Uterus (tissue), 2 donors: Measurements from ENCODE around the gene MPC1.

Experiments
- CTCF ChIP-seq, 4 experiments: fragments of 200-600 bp in 2 of 4; fragments of 450-650 bp in 2 of 4; sonication (generic) in 2 of 4; IDR thresholded peaks; one replicate each; pipeline ENCODE4 v1.5.1; 2016 to 2019; ENCODE audit warnings: antibody characterized with exemption in 4 of 4, mild to moderate bottlenecking in 2 of 4, moderate library complexity in 1 of 4
- POLR2A ChIP-seq, 2 donors: fragments of 450-650 bp; IDR thresholded peaks; one replicate each; pipeline ENCODE4 v1.6.1; 2016; ENCODE audit warnings: antibody characterized with exemption in 2 of 2, mild to moderate bottlenecking in 1 of 2, moderate library complexity in 1 of 2

DNA sequence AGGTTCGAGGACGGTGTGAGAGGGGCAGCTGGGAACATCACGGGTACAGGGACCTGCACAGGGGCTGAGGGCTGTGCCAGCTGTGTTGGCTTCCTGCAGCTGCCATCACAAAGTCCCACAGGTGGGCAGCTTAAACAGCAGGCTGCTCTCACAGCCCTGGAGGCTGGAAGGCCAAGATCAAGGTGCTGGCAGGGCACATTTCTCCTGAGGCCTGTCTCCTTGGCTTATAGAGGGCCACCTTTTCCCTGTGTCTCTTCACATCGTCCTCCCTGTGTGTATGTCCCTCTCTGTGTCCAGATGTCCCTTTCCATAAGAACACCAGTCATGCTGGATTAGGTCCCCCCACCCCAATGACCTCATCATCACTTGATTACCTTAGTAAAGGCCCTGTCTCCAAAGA is 15.1 kb upstream of the MPC1 start:
- no peak for TF ChIP-seq POLR2A (IDR thresholded peaks at IDR 0.05)
- no peak for TF ChIP-seq CTCF (IDR thresholded peaks at IDR 0.05)
